MM.1S (cell line): ENCODE data around the gene KCNQ1.

Experiments
- DNase-seq: peaks from one replicate; pipeline ENCODE4 v3.0.0-alpha.2; 2015
- H2AFZ ChIP-seq: fragments of 300-600 bp; sonication (generic); 2 replicates; pipeline ENCODE4 v1.6.0; 2016; ENCODE audit warnings: antibody characterized with exemption, low read length
- H3F3A ChIP-seq: fragments of 300-600 bp; sonication (generic); 2 replicates; pipeline ENCODE4 v1.6.1; 2016; ENCODE audit warnings: mild to moderate bottlenecking, antibody characterized with exemption, low read length, moderate library complexity, mixed read lengths; ENCODE audit not compliant: insufficient read depth
- H3K27ac ChIP-seq: fragments of 300-600 bp; sonication (generic); 2 replicates; pipeline ENCODE4 v1.5.1; 2016; ENCODE audit warnings: mild to moderate bottlenecking, low read length
- H3K27me3 ChIP-seq: fragments of 300-600 bp; sonication (generic); replicated peaks from 2 replicates; pipeline ENCODE4 v1.6.0; 2016; ENCODE audit warnings: low read length; ENCODE audit not compliant: insufficient read depth
- H3K36me3 ChIP-seq: fragments of 300-600 bp; sonication (generic); replicated peaks from 2 replicates; pipeline ENCODE4 v1.6.1; 2016; ENCODE audit warnings: mild to moderate bottlenecking, low read length, mixed read lengths; ENCODE audit not compliant: insufficient read depth
- H3K4me1 ChIP-seq: fragments of 300-600 bp; sonication (generic); 2 replicates; pipeline ENCODE4 v1.6.1; 2016; ENCODE audit warnings: low read length, mixed read lengths
- H3K4me2 ChIP-seq: fragments of 300-600 bp; sonication (generic); 2 replicates; pipeline ENCODE4 v1.6.0; 2016; ENCODE audit warnings: low read depth, low read length
- H3K4me3 ChIP-seq: fragments of 300-600 bp; sonication (generic); 2 replicates; pipeline ENCODE4 v1.5.1; 2016; ENCODE audit warnings: low read length, mixed read lengths
- H3K79me2 ChIP-seq: fragments of 300-600 bp; sonication (generic); 2 replicates; pipeline ENCODE4 v1.6.1; 2016; ENCODE audit warnings: mixed run types, low read length, mixed read lengths
- H3K9ac ChIP-seq: fragments of 300-600 bp; sonication (generic); 2 replicates; pipeline ENCODE4 v1.6.1; 2016; ENCODE audit warnings: low read length, mixed read lengths
- H3K9me2 ChIP-seq: fragments of 300-600 bp; sonication (generic); replicated peaks from 2 replicates; pipeline ENCODE4 v1.6.1; 2016; ENCODE audit warnings: mild to moderate bottlenecking, low read length, mixed read lengths; ENCODE audit not compliant: insufficient read depth
- H3K9me3 ChIP-seq: fragments of 300-600 bp; sonication (generic); replicated peaks from 2 replicates; pipeline ENCODE4 v1.6.1; 2016; ENCODE audit warnings: mild to moderate bottlenecking, low read length, mixed read lengths; ENCODE audit not compliant: insufficient read depth
- H4K20me1 ChIP-seq: fragments of 300-600 bp; sonication (generic); 2 replicates; pipeline ENCODE4 v1.6.1; 2016; ENCODE audit warnings: mild to moderate bottlenecking, low read length, moderate library complexity, mixed read lengths; ENCODE audit not compliant: insufficient read depth
- CTCF ChIP-seq: fragments of 300-600 bp; sonication (generic); IDR thresholded peaks from 2 replicates; pipeline ENCODE4 v1.5.1; 2016; ENCODE audit warnings: antibody characterized with exemption, low read length, mixed read lengths
- EZH2 ChIP-seq: fragments of 300-600 bp; sonication (generic); optimal IDR thresholded peaks from 2 replicates; pipeline ENCODE3; 2017; ENCODE audit warnings: low read depth, mild to moderate bottlenecking, antibody characterized with exemption, low read length, mixed read lengths
- EZH2phosphoT487 ChIP-seq: fragments of 300-600 bp; sonication (generic); IDR thresholded peaks from 2 replicates; pipeline ENCODE4 v1.6.1; 2018; ENCODE audit warnings: antibody characterized with exemption, low read length

KCNQ1 gene

GRCh38 chr11:2732261-2732939, 287.6 kb downstream of the KCNQ1 start:
- Histone ChIP-seq H4K20me1 (no peaks in the 10 kb centered on the region), H3K36me3 (no peaks in the 10 kb centered on the region), H3K79me2 (no peaks in the 10 kb centered on the region), H2AFZ (no peak overlapping the region), H3F3A (no peaks in the 10 kb centered on the region), H3K4me3 (no peak overlapping the region), H3K27me3 (no peaks in the 10 kb centered on the region), H3K4me2 (no peak overlapping the region), H3K27ac (no peak overlapping the region), H3K9me2 (no peaks in the 10 kb centered on the region), H3K4me1 (no peaks in the 10 kb centered on the region), H3K9me3 (no peaks in the 10 kb centered on the region), H3K9ac (no peak overlapping the region)
- no peak for DNase-seq
- no peak for TF ChIP-seq CTCF
- TF ChIP-seq EZH2phosphoT487 = no peak
- TF ChIP-seq EZH2 = no peak

- no peaks in the 10 kb centered on the region for H3K36me3 ChIP-seq
- H3K9ac ChIP-seq = no peak overlapping the region
- no peaks in the 10 kb centered on the region for H4K20me1 ChIP-seq
- no peaks in the 10 kb centered on the region for H3K9me3 ChIP-seq
- TF ChIP-seq CTCF = no peak
- no peak for TF ChIP-seq EZH2phosphoT487
- TF ChIP-seq EZH2 = no peak
- no peaks in the 10 kb centered on the region for H3K4me1 ChIP-seq
- H3K79me2 ChIP-seq = no peaks in the 10 kb centered on the region
- no peak overlapping the region for H3K27ac ChIP-seq
- no peak overlapping the region for H3K4me2 ChIP-seq
- no peak overlapping the region for H2AFZ ChIP-seq
- no peak overlapping the region for H3K4me3 ChIP-seq
- no peaks in the 10 kb centered on the region for H3K9me2 ChIP-seq
- H3F3A ChIP-seq = no peaks in the 10 kb centered on the region
- no peak for DNase-seq
- no peaks in the 10 kb centered on the region for H3K27me3 ChIP-seq
Measured at GRCh38 chr11:2732940-2733628, 288.3 kb downstream of the KCNQ1 start.

GRCh38 chr11:2734181-2735052, 289.6 kb downstream of the KCNQ1 start:
- DNase-seq = no peak
- no peaks in the 10 kb centered on the region for H3K9me2 ChIP-seq
- no peak overlapping the region for H3K4me3 ChIP-seq
- no peak overlapping the region for H3K27ac ChIP-seq
- no peaks in the 10 kb centered on the region for H3K4me1 ChIP-seq
- TF ChIP-seq EZH2 (no peak), EZH2phosphoT487 (no peak), CTCF (no peak)
- no peak overlapping the region for H3K9ac ChIP-seq
- H4K20me1 ChIP-seq = no peaks in the 10 kb centered on the region
- H3K79me2 ChIP-seq = no peaks in the 10 kb centered on the region
- H3K27me3 ChIP-seq = no peaks in the 10 kb centered on the region
- H3F3A ChIP-seq = no peaks in the 10 kb centered on the region
- H2AFZ ChIP-seq = no peak overlapping the region
- no peaks in the 10 kb centered on the region for H3K36me3 ChIP-seq
- H3K9me3 ChIP-seq = no peaks in the 10 kb centered on the region
- no peak overlapping the region for H3K4me2 ChIP-seq
